ENCODE data around the gene DCAF6.

- TF ChIP-seq POLR2A (IDR thresholded peaks at IDR 0.05; ENCODE audit: low read length), result no peak
- no peak for TF ChIP-seq GATA1 (IDR thresholded peaks at IDR 0.05; ENCODE audit: low read depth, low read length)
Observed at GRCh38 chr1:168089326-168089978, 153.0 kb downstream of the DCAF6 start.
